ENCODE data around the gene PTGDR. TPM values are rescaled to one million over a fixed set of nuclear protein-coding genes. Genes with fewer than 3 reads are reported as not detected.

Gene PTGDR
- total and polyA plus RNA-seq, 3 donors from 2014 or later = 0.16 to 1.3 (median 0.54) TPM

DNA sequence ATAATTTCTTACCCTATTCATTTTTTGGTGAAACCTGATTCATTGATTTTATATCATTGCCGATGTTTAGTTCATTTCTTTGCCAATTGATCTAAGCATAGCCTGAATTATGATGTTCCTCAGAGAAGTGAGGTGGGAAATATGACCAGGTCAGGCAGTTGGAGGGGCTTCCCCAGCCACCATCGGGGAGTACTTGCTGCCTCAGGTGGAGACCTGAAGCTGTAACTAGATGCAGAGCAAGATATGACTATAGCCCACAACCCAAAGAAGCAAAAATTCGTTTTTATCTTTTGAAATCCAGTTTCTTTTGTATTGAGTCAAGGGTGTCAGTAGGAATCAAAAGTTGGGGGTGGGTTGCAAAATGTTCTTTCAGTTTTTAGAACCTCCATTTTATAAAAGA lies 7.9 kb downstream of the PTGDR start:
- TF ChIP-seq POLR2A (IDR thresholded peaks at IDR 0.05) = no peak
- TF ChIP-seq, protein P1, sequence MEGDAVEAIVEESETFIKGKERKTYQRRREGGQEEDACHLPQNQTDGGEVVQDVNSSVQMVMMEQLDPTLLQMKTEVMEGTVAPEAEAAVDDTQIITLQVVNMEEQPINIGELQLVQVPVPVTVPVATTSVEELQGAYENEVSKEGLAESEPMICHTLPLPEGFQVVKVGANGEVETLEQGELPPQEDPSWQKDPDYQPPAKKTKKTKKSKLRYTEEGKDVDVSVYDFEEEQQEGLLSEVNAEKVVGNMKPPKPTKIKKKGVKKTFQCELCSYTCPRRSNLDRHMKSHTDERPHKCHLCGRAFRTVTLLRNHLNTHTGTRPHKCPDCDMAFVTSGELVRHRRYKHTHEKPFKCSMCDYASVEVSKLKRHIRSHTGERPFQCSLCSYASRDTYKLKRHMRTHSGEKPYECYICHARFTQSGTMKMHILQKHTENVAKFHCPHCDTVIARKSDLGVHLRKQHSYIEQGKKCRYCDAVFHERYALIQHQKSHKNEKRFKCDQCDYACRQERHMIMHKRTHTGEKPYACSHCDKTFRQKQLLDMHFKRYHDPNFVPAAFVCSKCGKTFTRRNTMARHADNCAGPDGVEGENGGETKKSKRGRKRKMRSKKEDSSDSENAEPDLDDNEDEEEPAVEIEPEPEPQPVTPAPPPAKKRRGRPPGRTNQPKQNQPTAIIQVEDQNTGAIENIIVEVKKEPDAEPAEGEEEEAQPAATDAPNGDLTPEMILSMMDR (IDR thresholded peaks at IDR 0.05) = no peak
- Histone ChIP-seq H3K27ac (no peak overlapping the region), H3K27me3 (no peaks in the 10 kb centered on the region), H3K36me3 (ENCODE audit: low read depth, missing control alignments) (no peaks in the 10 kb centered on the region), H3K4me3 (no peak overlapping the region), H3K9me3 (no peaks in the 10 kb centered on the region), H3K4me1 (no peaks in the 10 kb centered on the region)
- intact Hi-C loops (cut with DNase I; ENCODE audit: low total_unique reads) = no loop called here
- 39 to 47% methylated on average over 3 of the region's 3 CpGs for WGBS, 2 donors
- DNase-seq = no peak

DNA sequence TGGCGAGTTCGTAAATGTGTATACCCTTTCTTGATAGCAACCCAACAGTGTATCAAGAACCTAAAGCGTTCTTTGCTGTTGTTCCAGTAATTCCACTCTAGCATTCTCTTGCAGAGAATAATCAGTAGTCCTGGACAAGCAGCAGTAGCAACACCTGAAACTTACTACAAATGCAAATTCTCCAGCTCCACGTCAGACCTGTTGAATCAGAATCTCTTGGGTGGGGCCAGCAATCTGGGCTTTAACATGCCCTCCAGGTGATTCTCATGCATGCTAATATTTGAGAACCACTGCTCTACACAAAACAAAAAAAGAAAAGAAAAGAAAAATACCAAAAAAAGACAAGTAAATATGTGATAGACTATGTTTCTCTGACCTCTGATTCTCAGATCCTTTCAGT lies 10.1 kb downstream of the PTGDR start:
- WGBS, 2 donors = 80 to 88% methylated on average over 4 of the region's 4 CpGs

DNA sequence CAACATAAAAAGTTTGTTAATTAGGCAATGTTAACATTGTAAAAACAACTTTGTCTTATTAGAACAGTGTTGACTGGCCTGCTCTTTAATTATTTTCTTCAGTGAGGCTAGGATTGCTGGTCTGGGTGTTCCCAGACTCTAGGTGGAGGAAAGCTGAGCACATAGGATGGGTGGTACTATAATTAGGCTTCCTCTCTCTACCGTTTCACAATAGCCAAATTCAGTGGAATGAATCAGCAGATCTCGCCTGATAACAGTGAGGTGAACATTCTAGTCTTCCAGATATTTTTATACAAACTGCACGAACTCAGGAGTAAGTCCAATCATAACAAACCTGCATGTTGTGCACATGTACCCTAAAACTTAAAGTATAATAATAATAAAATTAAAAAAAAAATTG lies 11.9 kb downstream of the PTGDR start:
- Histone ChIP-seq H3K4me1 (no peaks in the 10 kb centered on the region), H3K9me3 (no peaks in the 10 kb centered on the region), H3K27me3 (no peaks in the 10 kb centered on the region), H3K27ac (no peak overlapping the region), H3K36me3 (ENCODE audit: low read depth, missing control alignments) (no peaks in the 10 kb centered on the region), H3K4me3 (no peak overlapping the region)
- no peak for DNase-seq
- WGBS, 2 donors = 46 to 63% methylated on average over 3 of the region's 3 CpGs
- intact Hi-C loops (cut with DNase I; ENCODE audit: low total_unique reads) = no loop called here
- TF ChIP-seq POLR2A (IDR thresholded peaks at IDR 0.05) = no peak
- TF ChIP-seq, protein P1 (IDR thresholded peaks at IDR 0.05) = no peak

More for the DNA sequence above, 10.1 kb downstream of the PTGDR start:
- H3K36me3 ChIP-seq (ENCODE audit: low read depth, missing control alignments) = no peaks in the 10 kb centered on the region
- TF ChIP-seq POLR2A (IDR thresholded peaks at IDR 0.05) = no peak
- H3K27ac ChIP-seq = no peak overlapping the region
- no peaks in the 10 kb centered on the region for H3K4me1 ChIP-seq
- H3K4me3 ChIP-seq = no peak overlapping the region
- H3K27me3 ChIP-seq = no peaks in the 10 kb centered on the region
- no peak for DNase-seq
- intact Hi-C loops (cut with DNase I; ENCODE audit: low total_unique reads) = no loop called here
- no peaks in the 10 kb centered on the region for H3K9me3 ChIP-seq

DNA sequence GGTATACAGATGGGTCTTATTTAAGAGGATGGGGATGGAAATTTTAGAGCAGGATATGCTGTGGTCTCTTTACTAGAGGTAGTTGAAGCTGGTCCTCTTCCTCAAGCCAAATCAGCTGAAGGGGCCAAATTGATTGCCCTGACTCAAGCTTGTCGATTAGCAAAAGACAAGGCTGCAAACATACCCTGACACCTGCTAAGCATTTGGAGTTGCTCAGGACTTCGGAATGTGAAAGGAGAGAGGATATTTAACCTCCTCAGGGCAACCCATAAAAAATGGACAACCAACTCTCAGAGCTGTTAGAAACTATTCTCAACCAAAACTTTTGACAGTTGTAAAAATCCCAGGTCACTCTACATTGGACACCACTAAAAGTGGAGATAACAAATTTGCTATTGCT lies 15.6 kb downstream of the PTGDR start:
- no peak for DNase-seq
- Histone ChIP-seq H3K27ac (no peak overlapping the region), H3K4me3 (no peak overlapping the region), H3K27me3 (no peaks in the 10 kb centered on the region), H3K36me3 (ENCODE audit: low read depth, missing control alignments) (no peaks in the 10 kb centered on the region), H3K4me1 (no peaks in the 10 kb centered on the region), H3K9me3 (no peaks in the 10 kb centered on the region)
- WGBS, 2 donors = 80 to 86% methylated on average over 2 of the region's 2 CpGs
- intact Hi-C loops (cut with DNase I; ENCODE audit: low total_unique reads) = no loop called here
- no peak for TF ChIP-seq POLR2A (IDR thresholded peaks at IDR 0.05)
- TF ChIP-seq, protein P1 (IDR thresholded peaks at IDR 0.05) = no peak

DNA sequence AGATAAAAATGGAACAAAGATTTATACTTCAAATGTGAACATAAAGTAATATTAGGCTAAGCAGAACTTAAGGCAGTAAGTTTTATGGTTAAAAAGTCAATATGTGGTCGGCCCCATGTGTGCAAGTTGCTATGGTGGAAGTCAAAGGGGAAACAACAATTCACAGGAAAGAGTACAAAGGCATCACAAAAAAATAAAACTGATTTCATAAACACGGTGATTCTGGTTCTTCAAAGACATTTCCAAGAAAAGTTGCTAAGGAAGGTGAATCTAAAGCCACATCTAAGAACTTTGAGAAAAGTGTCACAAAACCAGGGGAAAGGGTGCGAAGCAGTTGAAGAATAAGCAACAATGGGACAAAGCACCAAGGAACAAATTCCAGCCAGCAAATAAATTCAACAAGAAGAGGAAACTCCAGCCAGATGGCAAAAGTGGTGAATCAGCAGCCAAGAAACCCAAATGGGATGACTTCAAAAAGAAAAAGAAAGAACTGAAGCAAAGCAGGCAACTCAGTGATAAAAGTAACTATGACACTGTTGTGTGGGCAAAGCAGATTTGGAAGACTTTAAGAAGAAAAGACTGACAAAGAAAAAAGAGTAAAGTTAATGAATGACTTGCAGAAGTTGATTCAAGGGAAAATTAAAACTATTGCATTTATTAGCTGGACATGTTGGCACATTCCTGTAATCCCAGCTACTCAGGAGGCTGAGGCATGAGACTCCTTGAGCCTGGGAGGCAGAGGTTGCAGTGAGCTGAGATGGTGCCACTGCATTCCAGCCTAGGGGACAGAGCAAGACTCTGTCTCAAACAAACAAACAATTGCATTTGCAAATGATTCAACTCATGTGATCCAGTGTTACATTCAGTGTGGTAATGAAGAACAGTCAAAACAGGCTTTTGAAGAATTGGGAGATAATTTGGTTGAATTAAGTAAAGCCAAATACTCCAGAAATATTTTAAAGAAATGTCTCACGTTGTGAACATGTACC lies 19.5 kb downstream of the PTGDR start:
- Histone ChIP-seq H3K36me3 (ENCODE audit: low read depth, missing control alignments) (no peaks in the 10 kb centered on the region), H3K27ac (no peak overlapping the region), H3K4me1 (no peaks in the 10 kb centered on the region), H3K27me3 (no peaks in the 10 kb centered on the region), H3K4me3 (no peak overlapping the region), H3K9me3 (no peaks in the 10 kb centered on the region)
- TF ChIP-seq, protein P1 (IDR thresholded peaks at IDR 0.05) = no peak
- TF ChIP-seq POLR2A (IDR thresholded peaks at IDR 0.05) = no peak
- intact Hi-C loops (cut with DNase I; ENCODE audit: low total_unique reads) = no loop called here
- WGBS, 2 donors = 76 to 77% methylated on average over 4 of the region's 4 CpGs
- DNase-seq = no peak
